HK-2 (cell line): ENCODE measurements around the gene ZNF407.
"Not testable (repeated sequence)": the region's sequence is repeated elsewhere in the genome, so short reads cannot be mapped to it uniquely, and the experiment has no call there.

Experiments
- DNase-seq: peaks from one replicate; pipeline ENCODE4 v3.0.0-alpha.2; 2018; ENCODE audit not compliant: unreplicated experiment

The ZNF407 gene

GRCh38 chr18:74971358-74971757 lies 373.7 kb downstream of the ZNF407 start:
- not testable (repeated sequence) for DNase-seq

- DNase-seq = not testable (repeated sequence)
Observed at GRCh38 chr18:74971776-74972175, 374.1 kb downstream of the ZNF407 start.

- DNase-seq = no peak
Observed at GRCh38 chr18:74972354-74972753, 374.7 kb downstream of the ZNF407 start.

- DNase-seq = no peak
Observed at GRCh38 chr18:74975001-74975400, 377.3 kb downstream of the ZNF407 start.

GRCh38 chr18:74976331-74976909 lies 378.8 kb downstream of the ZNF407 start:
- DNase-seq = no peak

GRCh38 chr18:74977041-74977440 lies 379.4 kb downstream of the ZNF407 start:
- DNase-seq = no peak

- no peak for DNase-seq
Observed at GRCh38 chr18:74980669-74981068, 383.0 kb downstream of the ZNF407 start.

GRCh38 chr18:74981476-74981875 lies 383.8 kb downstream of the ZNF407 start:
- no peak for DNase-seq

- DNase-seq = no peak
Observed at GRCh38 chr18:74982946-74983635, 385.4 kb downstream of the ZNF407 start.

GRCh38 chr18:74989134-74989533 lies 391.5 kb downstream of the ZNF407 start:
- DNase-seq = no peak

GRCh38 chr18:74990563-74991081 lies 393.0 kb downstream of the ZNF407 start:
- no peak for DNase-seq

- DNase-seq = peak; percentile 2
Observed at GRCh38 chr18:74994502-74995418, 397.1 kb downstream of the ZNF407 start.

- no peak for DNase-seq
Observed at GRCh38 chr18:74995419-74995736, 397.7 kb downstream of the ZNF407 start.

- no peak for DNase-seq
Observed at GRCh38 chr18:74996055-74996454, 398.4 kb downstream of the ZNF407 start.

- DNase-seq = no peak
Observed at GRCh38 chr18:74996996-74997395, 399.3 kb downstream of the ZNF407 start.

- DNase-seq = no peak
Observed at GRCh38 chr18:75000920-75001319, 403.2 kb downstream of the ZNF407 start.

- DNase-seq = no peak
Observed at GRCh38 chr18:75003039-75003438, 405.4 kb downstream of the ZNF407 start.

GRCh38 chr18:75003764-75004690 lies 406.4 kb downstream of the ZNF407 start:
- DNase-seq = no peak

GRCh38 chr18:75005626-75006025 lies 408.0 kb downstream of the ZNF407 start:
- DNase-seq = no peak

- DNase-seq = no peak
Observed at GRCh38 chr18:75008186-75008585, 410.5 kb downstream of the ZNF407 start.

- no peak for DNase-seq
Observed at GRCh38 chr18:75009296-75009695, 411.6 kb downstream of the ZNF407 start.
